Trophoblast cell (in vitro differentiated cells and primary cell): Measurements from ENCODE around the gene MYL4.

ENCODE experiments used
- DNase-seq, 2 donors: peaks; one replicate each; pipeline ENCODE4 v3.0.0-alpha.2; 2016
- H2AFZ ChIP-seq: 2 replicates; pipeline ENCODE4 v1.6.1; 2013; ENCODE audit warnings: low read length, moderate library complexity, mild to moderate bottlenecking; ENCODE audit not compliant: insufficient read depth, poor library complexity
- H2AK5ac ChIP-seq: 2 replicates; pipeline ENCODE4 v1.6.1; 2013; ENCODE audit warnings: mild to moderate bottlenecking, low read length
- H2BK120ac ChIP-seq: 2 replicates; pipeline ENCODE4 v1.6.1; 2013; ENCODE audit warnings: low read length, mild to moderate bottlenecking, moderate library complexity; ENCODE audit not compliant: insufficient read depth, poor library complexity
- H2BK12ac ChIP-seq: 2 replicates; pipeline ENCODE4 v1.6.1; 2013; ENCODE audit warnings: mild to moderate bottlenecking, low read length, moderate library complexity
- H2BK5ac ChIP-seq: 2 replicates; pipeline ENCODE4 v1.6.1; 2013; ENCODE audit warnings: low read length, low read depth, moderate library complexity, mild to moderate bottlenecking; ENCODE audit not compliant: poor library complexity
- H3K14ac ChIP-seq: 2 replicates; pipeline ENCODE4 v1.6.1; 2013; ENCODE audit warnings: mild to moderate bottlenecking, low read length
- H3K18ac ChIP-seq: 2 replicates; pipeline ENCODE4 v1.6.1; 2013; ENCODE audit warnings: mild to moderate bottlenecking, low read length
- H3K23ac ChIP-seq: 2 replicates; pipeline ENCODE4 v1.6.1; 2013; ENCODE audit warnings: low read length
- H3K27ac ChIP-seq: 2 replicates; pipeline ENCODE4 v1.5.1; 2013; ENCODE audit warnings: low read depth, mild to moderate bottlenecking, inconsistent platforms, low read length, moderate library complexity
- H3K27me3 ChIP-seq: 2 replicates; pipeline ENCODE4 v1.6.1; 2013; ENCODE audit warnings: inconsistent platforms, mild to moderate bottlenecking, low read length, moderate library complexity; ENCODE audit not compliant: insufficient read depth
- H3K36me3 ChIP-seq, 2 experiments: 1 replicate in 1 of 2; 2 replicates in 1 of 2; pipeline ENCODE4 v1.6.1; 2013; ENCODE audit warnings: low read length in 2 of 2, mild to moderate bottlenecking in 2 of 2, moderate library complexity in 1 of 2; ENCODE audit not compliant: insufficient read depth in 2 of 2, control insufficient read depth in 1 of 2
- H3K4ac ChIP-seq: 2 replicates; pipeline ENCODE4 v1.6.1; 2013; ENCODE audit warnings: low read depth, mild to moderate bottlenecking, low read length, moderate library complexity
- H3K4me1 ChIP-seq, 2 experiments: 1 replicate in 1 of 2; 2 replicates in 1 of 2; pipeline ENCODE4 v1.6.1; 2013; ENCODE audit warnings: low read length in 2 of 2, mild to moderate bottlenecking in 2 of 2, moderate library complexity in 1 of 2; ENCODE audit not compliant: insufficient read depth in 2 of 2, control insufficient read depth in 1 of 2
- H3K4me2 ChIP-seq: 2 replicates; pipeline ENCODE4 v1.6.1; 2013; ENCODE audit warnings: inconsistent platforms, mild to moderate bottlenecking, low read length, moderate library complexity
- H3K4me3 ChIP-seq: 2 replicates; pipeline ENCODE4 v1.5.1; 2013; ENCODE audit warnings: mild to moderate bottlenecking, low read depth, low read length, inconsistent platforms
- H3K79me1 ChIP-seq: one replicate; pipeline ENCODE4 v1.6.1; 2013; ENCODE audit warnings: low read length
- H3K79me2 ChIP-seq: 2 replicates; pipeline ENCODE4 v1.6.1; 2013; ENCODE audit warnings: low read length, mild to moderate bottlenecking; ENCODE audit not compliant: control insufficient read depth, insufficient read depth, poor library complexity
- H3K9ac ChIP-seq: 2 replicates; pipeline ENCODE4 v1.6.1; 2013; ENCODE audit warnings: mild to moderate bottlenecking, low read length
- H3K9me3 ChIP-seq: 2 replicates; pipeline ENCODE4 v1.6.1; 2013; ENCODE audit warnings: low read depth, mild to moderate bottlenecking, control low read depth, inconsistent platforms, low read length; ENCODE audit not compliant: insufficient read depth
- H4K12ac ChIP-seq: 2 replicates; pipeline ENCODE4 v1.6.1; 2013; ENCODE audit warnings: low read depth, mild to moderate bottlenecking, low read length, moderate library complexity
- H4K8ac ChIP-seq: 2 replicates; pipeline ENCODE4 v1.6.1; 2013; ENCODE audit warnings: low read depth, mild to moderate bottlenecking, low read length, moderate library complexity
- H4K91ac ChIP-seq: one replicate; pipeline ENCODE4 v1.6.1; 2013; ENCODE audit warnings: low read depth, mild to moderate bottlenecking, low read length, moderate library complexity
- WGBS: extraction: QIAGEN DNeasy Blood & Tissue Kit; methylation state at CpG from one replicate; pipeline ENCODE4 v1.1.7; 2013; ENCODE audit warnings: missing lambda C conversion rate; ENCODE audit not compliant: insufficient read length, insufficient coverage; ENCODE audit errors: extremely low coverage; 5-methylcytosine and 5-hydroxymethylcytosine counted together

Gene MYL4

DNA sequence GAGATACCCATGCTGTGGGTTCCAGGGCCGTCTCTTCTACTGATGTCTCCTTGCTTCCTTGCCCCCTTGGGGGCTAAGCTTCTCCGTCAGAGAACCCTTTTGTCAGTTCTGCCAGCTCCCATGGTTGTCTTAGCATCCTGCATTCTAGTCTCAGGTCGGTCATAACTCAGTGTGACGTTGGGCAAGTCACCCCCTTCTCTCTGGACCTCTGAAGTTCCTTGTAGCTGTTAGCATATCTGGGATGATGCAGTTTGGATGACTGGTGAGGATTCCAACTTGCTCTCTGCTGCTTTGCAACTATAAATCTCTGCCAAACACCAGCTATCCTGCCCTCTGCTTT is 8.9 kb upstream of the MYL4 start:
- no peaks in the 10 kb centered on the region for H3K9me3 ChIP-seq
- H4K91ac ChIP-seq = no peak overlapping the region
- no peak overlapping the region for H2AK5ac ChIP-seq
- H3K4ac ChIP-seq = no peak overlapping the region
- no peak overlapping the region for H3K23ac ChIP-seq
- no peaks in the 10 kb centered on the region for H3K36me3 ChIP-seq
- no peak overlapping the region for H3K18ac ChIP-seq
- no peak overlapping the region for H2BK120ac ChIP-seq
- no peaks in the 10 kb centered on the region for H3K27me3 ChIP-seq
- H3K14ac ChIP-seq = no peak overlapping the region
- H3K27ac ChIP-seq = no peak overlapping the region
- DNase-seq = no peak
- no peak overlapping the region for H3K4me2 ChIP-seq
- peaks cover 3% of the 10 kb centered on the region for H3K79me1 ChIP-seq
- H3K4me1 ChIP-seq = peaks cover 10 to 11% of the 10 kb centered on the region in 2 experiments
- H3K4me3 ChIP-seq = no peak overlapping the region
- no peaks in the 10 kb centered on the region for H3K79me2 ChIP-seq
- H3K9ac ChIP-seq = no peak overlapping the region
- no peak overlapping the region for H2AFZ ChIP-seq
- H4K8ac ChIP-seq = no peak overlapping the region
- H2BK5ac ChIP-seq = no peak overlapping the region
- no peak overlapping the region for H4K12ac ChIP-seq
- WGBS = no CpG with 5 or more reads among the region's 4 CpGs
- H2BK12ac ChIP-seq = no peak overlapping the region

DNA sequence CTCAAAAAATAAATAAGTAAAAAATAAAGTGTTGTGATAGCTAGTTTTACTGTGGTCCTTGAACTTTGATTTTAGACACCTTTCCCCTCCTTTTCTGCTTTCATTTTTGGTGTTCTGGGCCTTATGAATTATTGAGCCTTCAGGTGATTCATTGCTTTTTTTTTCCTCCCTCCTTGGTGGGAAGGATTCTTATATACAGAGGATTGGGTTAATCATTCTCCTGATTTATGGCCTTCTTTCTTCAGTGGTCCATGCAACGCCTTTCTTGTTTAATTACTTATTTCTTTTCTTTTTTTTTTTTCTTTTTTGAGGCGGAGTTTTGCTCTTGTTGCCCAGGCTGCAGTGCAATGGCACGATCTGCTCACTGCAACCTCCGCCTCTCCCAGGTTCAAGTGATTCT is 8.0 kb upstream of the MYL4 start:
- no peak overlapping the region for H3K4me3 ChIP-seq
- H4K8ac ChIP-seq = no peak overlapping the region
- no peaks in the 10 kb centered on the region for H3K27me3 ChIP-seq
- no peak overlapping the region for H3K4ac ChIP-seq
- no peak overlapping the region for H2AK5ac ChIP-seq
- H3K18ac ChIP-seq = no peak overlapping the region
- H2BK12ac ChIP-seq = no peak overlapping the region
- no peak overlapping the region for H3K27ac ChIP-seq
- H4K91ac ChIP-seq = no peak overlapping the region
- H3K23ac ChIP-seq = no peak overlapping the region
- peaks cover 4% of the 10 kb centered on the region for H3K79me1 ChIP-seq
- no CpG with 5 or more reads among the region's 4 CpGs for WGBS
- no peak for DNase-seq
- H3K9ac ChIP-seq = no peak overlapping the region
- H3K4me1 ChIP-seq = peaks cover 13 to 15% of the 10 kb centered on the region in 2 experiments
- no peak overlapping the region for H2AFZ ChIP-seq
- no peaks in the 10 kb centered on the region for H3K79me2 ChIP-seq
- no peak overlapping the region for H2BK120ac ChIP-seq
- no peaks in the 10 kb centered on the region for H3K36me3 ChIP-seq
- no peak overlapping the region for H4K12ac ChIP-seq
- no peak overlapping the region for H2BK5ac ChIP-seq
- no peaks in the 10 kb centered on the region for H3K9me3 ChIP-seq
- no peak overlapping the region for H3K14ac ChIP-seq
- no peak overlapping the region for H3K4me2 ChIP-seq

DNA sequence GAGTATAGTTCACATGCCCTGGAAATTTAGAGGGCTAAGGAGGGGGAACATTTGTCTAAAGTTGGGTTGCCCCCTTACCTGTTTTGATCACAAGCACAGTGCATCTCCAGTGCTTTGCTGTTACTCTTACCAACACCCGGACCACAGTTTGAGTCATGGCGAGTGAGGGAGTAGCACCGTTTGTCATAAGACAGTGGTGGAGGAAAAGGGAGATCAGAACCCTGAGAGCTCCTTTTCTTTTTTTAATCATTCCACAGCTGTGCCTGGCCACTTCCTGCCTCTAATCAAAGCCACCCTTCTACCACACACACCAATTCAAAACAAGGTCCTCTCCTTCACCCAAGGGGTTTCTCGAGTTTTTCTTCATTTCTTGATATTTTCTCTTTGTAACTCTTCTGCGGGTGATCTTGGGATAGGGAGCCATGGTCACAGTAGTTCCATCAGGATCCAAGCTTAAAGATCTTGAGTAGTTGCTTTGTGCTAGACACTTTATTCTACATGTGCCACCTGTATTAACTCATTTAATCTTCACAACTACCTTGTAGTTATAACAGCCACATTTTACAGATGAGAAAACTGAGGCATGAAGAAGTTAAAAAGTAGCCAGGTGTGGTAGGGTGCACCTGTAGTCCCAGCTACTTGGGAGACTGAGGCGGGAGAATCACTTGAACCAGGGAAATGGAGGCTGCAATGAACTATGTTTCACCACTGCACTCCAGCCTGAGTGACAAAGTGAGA is 5.0 kb upstream of the MYL4 start:
- Histone ChIP-seq H3K23ac (no peak overlapping the region), H4K8ac (no peak overlapping the region), H3K27ac (no peak overlapping the region), H2BK120ac (no peak overlapping the region), H3K4me2 (no peak overlapping the region), H3K79me2 (no peaks in the 10 kb centered on the region), H3K36me3 (no peaks in the 10 kb centered on the region), H3K14ac (no peak overlapping the region), H3K27me3 (no peaks in the 10 kb centered on the region), H3K79me1 (peaks cover 6% of the 10 kb centered on the region), H3K4me3 (no peak overlapping the region), H4K12ac (no peak overlapping the region), H2BK5ac (no peak overlapping the region), H3K4me1 (peaks cover 20 to 23% of the 10 kb centered on the region in 2 experiments), H3K9me3 (no peaks in the 10 kb centered on the region), H3K4ac (no peak overlapping the region), H3K9ac (no peak overlapping the region), H2BK12ac (peak overlapping the region; percentile 6), H2AK5ac (peak overlapping the region; percentile 1), H4K91ac (no peak overlapping the region), H3K18ac (no peak overlapping the region), H2AFZ (no peak overlapping the region)
- WGBS = no CpG with 5 or more reads among the region's 6 CpGs
- no peak for DNase-seq

DNA sequence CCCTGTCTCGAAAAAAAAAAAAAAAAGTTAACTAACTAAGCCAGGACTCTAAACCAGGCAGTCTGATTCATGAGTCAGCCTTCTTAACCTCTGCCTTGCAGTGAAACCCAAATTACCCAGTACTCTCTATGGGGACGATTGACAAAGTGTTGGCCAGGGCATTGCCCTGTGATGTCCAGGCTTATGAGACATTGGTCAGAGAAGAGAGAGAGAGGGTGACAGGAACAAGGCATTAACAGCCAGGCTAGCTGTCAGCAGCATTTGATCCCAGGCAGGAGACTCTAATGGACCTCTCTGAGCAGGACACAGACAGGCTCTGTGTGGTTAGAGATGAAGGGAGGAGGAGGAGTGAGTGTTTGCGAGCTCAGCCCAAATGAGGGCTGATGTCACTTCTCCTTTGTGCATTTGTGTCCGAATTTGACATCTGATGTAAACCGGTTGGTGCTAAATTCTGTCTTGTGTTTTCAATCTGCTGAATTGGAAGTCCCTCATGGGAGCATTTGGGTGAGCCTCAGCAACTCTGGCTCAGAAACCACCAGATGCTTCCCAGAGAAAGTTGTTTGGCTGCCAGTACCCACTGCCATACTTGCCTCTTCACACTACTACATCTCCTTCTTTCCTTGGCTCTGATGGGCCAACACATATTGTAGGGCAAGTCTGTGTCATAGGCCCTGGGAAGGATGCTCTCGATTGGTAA is 4.3 kb upstream of the MYL4 start:
- Histone ChIP-seq H3K4me1 (peaks cover 22 to 29% of the 10 kb centered on the region in 2 experiments), H2BK5ac (peak overlapping the region; percentile 47), H2BK120ac (peak overlapping the region; percentile 23), H3K27ac (peak overlapping the region; percentile 46), H4K12ac (no peak overlapping the region), H2AK5ac (peak overlapping the region; percentile 66), H3K4me3 (no peak overlapping the region), H4K91ac (peak overlapping the region; percentile 58), H3K4me2 (peak overlapping the region; percentile 2), H3K9me3 (no peaks in the 10 kb centered on the region), H3K36me3 (no peaks in the 10 kb centered on the region), H3K27me3 (no peaks in the 10 kb centered on the region), H3K18ac (peak overlapping the region; percentile 50), H3K9ac (no peak overlapping the region), H3K79me2 (no peaks in the 10 kb centered on the region), H3K79me1 (peaks cover 6% of the 10 kb centered on the region), H3K23ac (no peak overlapping the region), H2AFZ (no peak overlapping the region), H3K4ac (peak overlapping the region; percentile 4), H3K14ac (peak overlapping the region; percentile 21), H4K8ac (no peak overlapping the region), H2BK12ac (peak overlapping the region; percentile 34)
- no CpG with 5 or more reads among the region's 6 CpGs for WGBS
- peak; percentile 19 to 41 for DNase-seq
